IMR-90 (cell line): ENCODE data around the gene CYP17A1. TPM values are rescaled to one million over a fixed set of nuclear protein-coding genes. Genes with fewer than 3 reads are reported as not detected.

ENCODE experiments used
- ATAC-seq: fragments of 200-7000 bp; cut with Tn5 transposase; 2 replicates; pipeline ENCODE4 v1.9.1; 2020; ENCODE audit warnings: low read depth, mild to moderate bottlenecking, moderate library complexity
- BruUV-seq: library from RNA; stranded (reverse); fragments of 400-500 nt; replicated peaks from 2 replicates; lab custom pipeline; 2021; lab: Mats Ljungman, UMichigan
- CTCF ChIA-PET: fragments of 300-600 bp; formaldehyde crosslinking; extraction: SDS; loops from one replicate; lab custom pipeline; 2021; ENCODE audit warnings: antibody characterized with exemption; lab: Yijun Ruan, JAX
- POLR2A ChIA-PET: fragments of 300-600 bp; sonication (Branson Sonifier 250); formaldehyde crosslinking; loops from one replicate; lab custom pipeline; 2022; ENCODE audit warnings: antibody characterized with exemption; ENCODE audit not compliant: unreplicated experiment; lab: Charles Lee
- DNase-seq: peaks from one replicate; pipeline ENCODE4 v3.0.0; 2013
- H2AFZ ChIP-seq: replicated peaks from 2 replicates; pipeline ENCODE3; 2013; ENCODE audit warnings: low read length, mild to moderate bottlenecking; ENCODE audit not compliant: poor library complexity
- H2AK5ac ChIP-seq: 2 replicates; pipeline ENCODE4 v1.6.1; 2013; ENCODE audit warnings: low read depth, low read length, inconsistent platforms
- H2AK9ac ChIP-seq: replicated peaks from 2 replicates; pipeline ENCODE3; 2013; ENCODE audit warnings: mild to moderate bottlenecking, low read depth, low read length, moderate library complexity; ENCODE audit not compliant: poor library complexity
- H2BK120ac ChIP-seq: 2 replicates; pipeline ENCODE4 v1.6.1; 2013; ENCODE audit warnings: low read depth, low read length, inconsistent platforms
- H2BK15ac ChIP-seq: 3 replicates; pipeline ENCODE4 v1.6.1; 2013; ENCODE audit warnings: low read depth, low read length, inconsistent platforms
- H2BK20ac ChIP-seq: 2 replicates; pipeline ENCODE4 v1.6.1; 2013; ENCODE audit warnings: low read depth, mild to moderate bottlenecking, inconsistent platforms, low read length, moderate library complexity
- H2BK5ac ChIP-seq: 2 replicates; pipeline ENCODE4 v1.6.1; 2013; ENCODE audit warnings: mild to moderate bottlenecking, low read depth, low read length, inconsistent platforms; ENCODE audit not compliant: poor library complexity, severe bottlenecking
- H3K14ac ChIP-seq: replicated peaks from 2 replicates; pipeline ENCODE4 v1.6.1; 2013; ENCODE audit warnings: low read depth, low read length, inconsistent platforms
- H3K18ac ChIP-seq: 2 replicates; pipeline ENCODE4 v1.6.1; 2013; ENCODE audit warnings: low read depth, low read length, control low read depth
- H3K23ac ChIP-seq: 2 replicates; pipeline ENCODE4 v1.6.1; 2013; ENCODE audit warnings: low read depth, low read length, inconsistent platforms
- H3K27ac ChIP-seq: 2 replicates; pipeline ENCODE4 v1.5.1; 2013; ENCODE audit warnings: mild to moderate bottlenecking, control low read depth, low read length; ENCODE audit not compliant: insufficient read depth
- H3K27me3 ChIP-seq: 2 replicates; pipeline ENCODE4 v1.6.1; 2013; ENCODE audit warnings: low read length; ENCODE audit not compliant: control insufficient read depth, insufficient read depth
- H3K36me3 ChIP-seq: 2 replicates; pipeline ENCODE4 v1.6.1; 2013; ENCODE audit warnings: low read length, mixed read lengths; ENCODE audit not compliant: control insufficient read depth, insufficient read depth
- H3K4ac ChIP-seq: 2 replicates; pipeline ENCODE4 v1.6.1; 2013; ENCODE audit warnings: low read depth, low read length, inconsistent platforms
- H3K4me1 ChIP-seq: 2 replicates; pipeline ENCODE4 v1.6.1; 2013; ENCODE audit warnings: low read length, mixed read lengths; ENCODE audit not compliant: control insufficient read depth, insufficient read depth
- H3K4me2 ChIP-seq: 2 replicates; pipeline ENCODE4 v1.6.1; 2013; ENCODE audit warnings: low read depth, mild to moderate bottlenecking, control low read depth, low read length, moderate library complexity
- H3K4me3 ChIP-seq: 2 replicates; pipeline ENCODE4 v1.5.1; 2013; ENCODE audit warnings: low read depth, mild to moderate bottlenecking, control low read depth, low read length, moderate library complexity; ENCODE audit not compliant: insufficient read depth
- H3K56ac ChIP-seq: 2 replicates; pipeline ENCODE4 v1.6.1; 2013; ENCODE audit warnings: low read length, inconsistent platforms; ENCODE audit not compliant: insufficient read depth; ENCODE audit errors: extremely low read depth
- H3K79me1 ChIP-seq, 2 experiments: 2 replicates each; pipeline ENCODE4 v1.6.1; 2013; ENCODE audit warnings: low read length in 2 of 2, inconsistent platforms in 1 of 2, low read depth in 1 of 2
- H3K9ac ChIP-seq: 2 replicates; pipeline ENCODE4 v1.6.1; 2013; ENCODE audit warnings: low read depth, low read length, control low read depth
- H3K9me1 ChIP-seq: 2 replicates; pipeline ENCODE4 v1.6.1; 2013; ENCODE audit warnings: low read length, inconsistent platforms; ENCODE audit not compliant: insufficient read depth
- H3K9me3 ChIP-seq: 2 replicates; pipeline ENCODE4 v1.6.1; 2013; ENCODE audit warnings: low read length; ENCODE audit not compliant: control insufficient read depth, insufficient read depth
- H4K20me1 ChIP-seq: 2 replicates; pipeline ENCODE4 v1.6.1; 2013; ENCODE audit warnings: low read length, inconsistent platforms; ENCODE audit not compliant: insufficient read depth
- H4K5ac ChIP-seq: 2 replicates; pipeline ENCODE4 v1.6.1; 2013; ENCODE audit warnings: mild to moderate bottlenecking, low read depth, low read length, control low read depth
- H4K8ac ChIP-seq, 2 experiments: 2 replicates each; pipeline ENCODE4 v1.6.1; 2013; ENCODE audit warnings: low read depth in 2 of 2, low read length in 2 of 2, control low read depth in 1 of 2, inconsistent platforms in 1 of 2
- H4K91ac ChIP-seq: 2 replicates; pipeline ENCODE4 v1.6.1; 2013; ENCODE audit warnings: low read depth, low read length, inconsistent platforms; ENCODE audit not compliant: insufficient read depth
- BHLHE40 ChIP-seq: fragments of 150-350 bp; IDR thresholded peaks from 2 replicates; pipeline ENCODE4 v1.6.1; 2016; ENCODE audit warnings: mild to moderate bottlenecking, low read depth, low read length
- CHD1 ChIP-seq: IDR thresholded peaks from 2 replicates; pipeline ENCODE4 v1.6.1; 2012; ENCODE audit warnings: low read depth, low read length, improper control_type of control experiment
- CTCF ChIP-seq: conservative IDR thresholded peaks from 2 replicates; pipeline ENCODE4 v1.5.1; 2012; ENCODE audit warnings: mild to moderate bottlenecking, low read depth, low read length, improper control_type of control experiment
- ELK1 ChIP-seq: fragments of 150-350 bp; IDR thresholded peaks from 2 replicates; pipeline ENCODE4 v1.6.1; 2016; ENCODE audit warnings: low read depth, mild to moderate bottlenecking, low read length, moderate library complexity, borderline replicate concordance
- MAFK ChIP-seq: IDR thresholded peaks from 2 replicates; pipeline ENCODE4 v1.6.1; 2012; ENCODE audit warnings: low read depth, low read length, improper control_type of control experiment
- MAZ ChIP-seq: IDR thresholded peaks from 2 replicates; pipeline ENCODE4 v1.6.1; 2012; ENCODE audit warnings: low read depth, mild to moderate bottlenecking, low read length, improper control_type of control experiment, moderate library complexity, borderline replicate concordance
- MXI1 ChIP-seq: IDR thresholded peaks from 2 replicates; pipeline ENCODE4 v1.6.1; 2012; ENCODE audit warnings: low read depth, mild to moderate bottlenecking, low read length, moderate library complexity, borderline replicate concordance
- NFE2L2 ChIP-seq: fragments of 150-350 bp; IDR thresholded peaks from 2 replicates; pipeline ENCODE4 v1.6.1; 2016; ENCODE audit warnings: low read depth, mild to moderate bottlenecking, low read length
- POLR2A ChIP-seq: IDR thresholded peaks from 2 replicates; pipeline ENCODE4 v1.6.1; 2012; ENCODE audit warnings: mild to moderate bottlenecking, low read depth, low read length
- RAD21 ChIP-seq: IDR thresholded peaks from 2 replicates; pipeline ENCODE4 v1.6.1; 2012; ENCODE audit warnings: low read length, improper control_type of control experiment
- RCOR1 ChIP-seq: IDR thresholded peaks from 2 replicates; pipeline ENCODE4 v1.6.1; 2012; ENCODE audit warnings: mild to moderate bottlenecking, low read length, improper control_type of control experiment; ENCODE audit not compliant: insufficient replicate concordance
- RFX5 ChIP-seq: IDR thresholded peaks from 2 replicates; pipeline ENCODE4 v1.8.0; 2012; ENCODE audit warnings: low read depth, mild to moderate bottlenecking, low read length, moderate library complexity
- SMC3 ChIP-seq: fragments of 150-350 bp; IDR thresholded peaks from 2 replicates; pipeline ENCODE4 v1.6.1; 2016; ENCODE audit warnings: low read depth, mild to moderate bottlenecking, antibody characterized with exemption, low read length, moderate library complexity
- USF2 ChIP-seq: fragments of 150-350 bp; IDR thresholded peaks from 2 replicates; pipeline ENCODE4 v1.6.1; 2017; ENCODE audit warnings: mild to moderate bottlenecking, antibody characterized with exemption, low read length, low read depth
- WGBS, 2 experiments: methylation state at CpG; one replicate each; pipeline versions ENCODE4 v1.1.5 to v1.1.7; 2013; ENCODE audit warnings: missing lambda C conversion rate in 2 of 2; ENCODE audit not compliant: insufficient read length in 1 of 2; ENCODE audit errors: extremely low coverage in 2 of 2; 5-methylcytosine and 5-hydroxymethylcytosine counted together
- dilution Hi-C: fragments of 300-500 bp; cut with HindIII; formaldehyde crosslinking; loops from one replicate; pipeline ENCODE4 v1.14.3; 2018; ENCODE audit warnings: low sequenced_read_pairs; ENCODE audit not compliant: unreplicated experiment
- in situ Hi-C: fragments of 300-500 bp; cut with MboI; formaldehyde crosslinking; loops from 3 replicates; pipeline ENCODE4 v1.14.3; 2019; ENCODE audit warnings: low sequenced_read_pairs, inconsistent platforms, mixed read lengths
- intact Hi-C: fragments of 100-400 bp; cut with micrococcal nuclease; formaldehyde crosslinking; loops from 2 replicates; pipeline ENCODE4 v1.10.0; 2022
- polyA plus RNA-seq, 3 experiments: library from polyadenylated mRNA; depleted of rRNA; stranded (reverse); fragments of >200 nt; gene quantifications; 2 replicates each; pipeline ENCODE4 v1.2.3, GENCODE V29; 2012; ENCODE audit warnings: low replicate concordance in 1 of 3
- total RNA-seq: library from RNA; depleted of rRNA; stranded (reverse); fragments of >200 nt; gene quantifications from 2 replicates; pipeline ENCODE4 v1.2.3, GENCODE V29; 2012

Gene CYP17A1
- total and polyA plus RNA-seq, 2 of the 4 experiments (the other 2 are of a cell fraction), result not detected

GRCh38 chr10:102824664-102825063, 12.5 kb downstream of the CYP17A1 start:
- H3K9me3 ChIP-seq, result no peaks in the 10 kb centered on the region
- no peak overlapping the region for H2AK9ac ChIP-seq
- no peak overlapping the region for H3K14ac ChIP-seq
- H3K27ac ChIP-seq, result no peak overlapping the region
- no peak for ATAC-seq
- WGBS, 2 experiments, result no CpG with 5 or more reads among the region's 4 CpGs
- in situ Hi-C loops, result no loop called here
- H3K4ac ChIP-seq, result no peak overlapping the region
- no peak overlapping the region for H3K56ac ChIP-seq
- no peak overlapping the region for H2BK120ac ChIP-seq
- no peak overlapping the region for H3K23ac ChIP-seq
- DNase-seq, result no peak
- no peak overlapping the region for H2AK5ac ChIP-seq
- H2AFZ ChIP-seq, result no peak overlapping the region
- H2BK15ac ChIP-seq, result no peak overlapping the region
- BruUV-seq, result no TSS peak
- no peak overlapping the region for H2BK20ac ChIP-seq
- peaks cover 2% of the 10 kb centered on the region for H3K27me3 ChIP-seq
- no peak overlapping the region for H3K18ac ChIP-seq
- H2BK5ac ChIP-seq, result no peak overlapping the region
- ChIA-PET CTCF (no interaction called here), POLR2A (no interaction called here)
- no peak overlapping the region for H3K9ac ChIP-seq
- no peaks in the 10 kb centered on the region for H3K4me1 ChIP-seq
- no peak for TF ChIP-seq SMC3
- TF ChIP-seq RAD21, result no peak
- TF ChIP-seq MAFK, result no peak
- TF ChIP-seq CHD1, result no peak
- TF ChIP-seq RFX5, result no peak
- TF ChIP-seq NFE2L2, result no peak
- TF ChIP-seq BHLHE40, result no peak
- no peak for TF ChIP-seq POLR2A
- no peak for TF ChIP-seq MXI1
- no peak for TF ChIP-seq USF2
- no peak for TF ChIP-seq CTCF
- TF ChIP-seq RCOR1, result no peak
- TF ChIP-seq MAZ, result no peak
- TF ChIP-seq ELK1, result no peak
- H4K8ac ChIP-seq, result no peak overlapping the region
- intact Hi-C loops, result no loop called here
- no peaks in the 10 kb centered on the region for H3K79me1 ChIP-seq
- no peaks in the 10 kb centered on the region for H3K36me3 ChIP-seq
- H4K91ac ChIP-seq, result no peak overlapping the region
- H4K5ac ChIP-seq, result no peak overlapping the region
- dilution Hi-C loops, result no loop called here
- no peak overlapping the region for H3K4me3 ChIP-seq
- H3K4me2 ChIP-seq, result no peak overlapping the region
- no peaks in the 10 kb centered on the region for H4K20me1 ChIP-seq
- H3K9me1 ChIP-seq, result no peaks in the 10 kb centered on the region
